Type B pancreatic cell (in vitro differentiated cells): ENCODE data around the gene AGPAT3. TPM values are rescaled to one million over a fixed set of nuclear protein-coding genes. Genes with fewer than 3 reads are reported as not detected.

ENCODE experiments used
- DNase-seq: peaks from one replicate; pipeline ENCODE4 v3.0.0; 2021; ENCODE audit warnings: mixed read lengths; ENCODE audit not compliant: unreplicated experiment; ENCODE audit errors: extremely low spot score
- H3K27ac Mint-ChIP-seq: 2 replicates; pipeline ENCODE4 v1.8.0; 2021; ENCODE audit warnings: mild to moderate bottlenecking, mixed read lengths
- H3K27me3 Mint-ChIP-seq: 2 replicates; pipeline ENCODE4 v1.8.0; 2021; ENCODE audit warnings: mixed read lengths
- H3K36me3 Mint-ChIP-seq: 2 replicates; pipeline ENCODE4 v1.8.0; 2021; ENCODE audit warnings: mixed read lengths
- H3K4me1 Mint-ChIP-seq: one replicate; pipeline ENCODE4 v1.8.0; 2021; ENCODE audit warnings: mixed read lengths; ENCODE audit not compliant: unreplicated experiment
- H3K4me3 Mint-ChIP-seq: 2 replicates; pipeline ENCODE4 v1.8.0; 2021; ENCODE audit warnings: mild to moderate bottlenecking, mixed read lengths
- H3K9me3 Mint-ChIP-seq: 2 replicates; pipeline ENCODE4 v1.8.0; 2021; ENCODE audit warnings: mixed read lengths
- CTCF ChIP-seq: fragments of 200-600 bp; sonication (generic); conservative IDR thresholded peaks from 2 replicates; pipeline ENCODE4 v1.5.0; 2021; ENCODE audit warnings: antibody characterized with exemption, mild to moderate bottlenecking
- total RNA-seq: library from RNA; stranded (reverse); gene quantifications from 2 replicates; pipeline ENCODE4 v1.2.1, GENCODE V29; 2021; ENCODE audit warnings: low replicate concordance

AGPAT3 gene
- total RNA-seq, 1 donor from 2014 or later = 59.2 TPM

- H3K27ac Mint-ChIP-seq = no peak overlapping the region
- no peaks in the 10 kb centered on the region for H3K36me3 Mint-ChIP-seq
- TF ChIP-seq CTCF = no peak
- DNase-seq = no peak
- peaks cover 2% of the 10 kb centered on the region for H3K27me3 Mint-ChIP-seq
- no peak overlapping the region for H3K4me3 Mint-ChIP-seq
- peaks cover 14% of the 10 kb centered on the region for H3K4me1 Mint-ChIP-seq
- no peaks in the 10 kb centered on the region for H3K9me3 Mint-ChIP-seq
These were observed 3.3 kb upstream of the AGPAT3 start for GRCh38 chr21:43861706-43862105.

GRCh38 chr21:43864313-43864961 lies 586 bp upstream of the AGPAT3 start:
- Mint-ChIP-seq H3K4me3 (no peak overlapping the region), H3K9me3 (no peaks in the 10 kb centered on the region), H3K4me1 (peaks cover 39% of the 10 kb centered on the region), H3K27me3 (peaks cover 2% of the 10 kb centered on the region), H3K36me3 (peaks cover 9% of the 10 kb centered on the region), H3K27ac (no peak overlapping the region)
- no peak for DNase-seq
- no peak for TF ChIP-seq CTCF

GRCh38 chr21:43865540-43866259 lies 677 bp downstream of the AGPAT3 start:
- no peak for DNase-seq
- Mint-ChIP-seq H3K36me3 (peaks cover 11% of the 10 kb centered on the region), H3K4me3 (peak overlapping the region; percentile 89), H3K4me1 (peaks cover 27% of the 10 kb centered on the region), H3K27ac (peak overlapping the region; percentile 92), H3K9me3 (no peaks in the 10 kb centered on the region), H3K27me3 (peaks cover 2% of the 10 kb centered on the region)
- no peak for TF ChIP-seq CTCF

- Mint-ChIP-seq H3K36me3 (peaks cover 16% of the 10 kb centered on the region), H3K9me3 (no peaks in the 10 kb centered on the region), H3K4me1 (peaks cover 26% of the 10 kb centered on the region), H3K27ac (peak overlapping the region; percentile 92), H3K27me3 (peaks cover 2% of the 10 kb centered on the region), H3K4me3 (peak overlapping the region; percentile 89)
- no peak for TF ChIP-seq CTCF
- DNase-seq = no peak
These were observed 1.2 kb downstream of the AGPAT3 start for GRCh38 chr21:43866260-43866629.

GRCh38 chr21:43866659-43867331 lies 1.8 kb downstream of the AGPAT3 start:
- no peak for DNase-seq
- TF ChIP-seq CTCF = no peak
- peak overlapping the region; percentile 92 for H3K27ac Mint-ChIP-seq
- H3K36me3 Mint-ChIP-seq = peaks cover 16% of the 10 kb centered on the region
- H3K9me3 Mint-ChIP-seq = no peaks in the 10 kb centered on the region
- H3K4me1 Mint-ChIP-seq = peaks cover 26% of the 10 kb centered on the region
- H3K4me3 Mint-ChIP-seq = peak overlapping the region; percentile 89
- H3K27me3 Mint-ChIP-seq = peaks cover 2% of the 10 kb centered on the region
